HG03039 (cell line): Measurements from ENCODE around the gene SLC25A23.

Experiments used
- ATAC-seq: cut with Tn5 transposase; IDR thresholded peaks from one replicate; pipeline ENCODE4 v1.9.1; 2021; ENCODE audit warnings: mild to moderate bottlenecking, moderate library complexity; ENCODE audit not compliant: unreplicated experiment

Gene SLC25A23

DNA sequence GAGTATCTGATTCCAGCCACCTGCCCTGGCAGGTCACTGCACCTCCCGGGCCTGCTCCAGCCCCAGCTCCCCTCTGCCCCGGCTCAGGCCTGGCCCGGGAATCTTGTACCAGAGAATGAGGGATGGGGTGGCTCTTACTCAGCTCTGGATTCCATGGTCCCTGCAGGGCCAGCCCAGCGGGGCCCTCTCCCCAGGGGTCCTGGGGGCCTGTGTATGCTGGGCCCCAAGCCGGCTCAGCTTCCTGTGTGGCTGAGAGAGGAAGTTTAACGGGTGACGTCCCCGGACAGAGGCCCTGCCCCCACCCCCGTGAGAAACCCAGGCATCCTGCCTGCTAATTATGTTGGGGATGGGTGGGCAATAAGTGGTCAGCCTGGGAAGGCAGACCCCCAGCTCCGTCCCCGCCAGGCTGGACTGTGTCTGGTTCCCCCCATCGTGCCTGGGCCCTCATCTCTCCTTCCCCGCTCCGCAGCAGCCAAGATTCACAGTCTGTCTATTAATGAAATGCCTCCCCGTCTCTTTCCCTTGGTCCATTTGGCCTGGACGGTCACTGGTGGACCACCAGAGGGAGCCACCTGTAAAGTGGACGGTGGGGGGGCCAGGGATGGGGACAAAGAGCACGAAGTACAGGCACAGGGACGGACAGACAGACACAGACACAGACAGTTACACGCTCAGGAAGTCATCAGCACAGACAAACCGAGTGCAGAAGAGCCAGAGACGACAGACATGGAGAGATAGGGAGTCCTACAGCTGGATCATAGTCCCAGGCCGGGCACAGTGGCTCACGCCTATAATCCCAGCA lies 22.1 kb upstream of the SLC25A23 start, which contains the start of gene DENND1C:
DENND1C (minus strand) TSS at position 247 of the 802 bp plus-strand sequence; CDS start at position 155, 92 bp downstream.
- no peak for ATAC-seq

DNA sequence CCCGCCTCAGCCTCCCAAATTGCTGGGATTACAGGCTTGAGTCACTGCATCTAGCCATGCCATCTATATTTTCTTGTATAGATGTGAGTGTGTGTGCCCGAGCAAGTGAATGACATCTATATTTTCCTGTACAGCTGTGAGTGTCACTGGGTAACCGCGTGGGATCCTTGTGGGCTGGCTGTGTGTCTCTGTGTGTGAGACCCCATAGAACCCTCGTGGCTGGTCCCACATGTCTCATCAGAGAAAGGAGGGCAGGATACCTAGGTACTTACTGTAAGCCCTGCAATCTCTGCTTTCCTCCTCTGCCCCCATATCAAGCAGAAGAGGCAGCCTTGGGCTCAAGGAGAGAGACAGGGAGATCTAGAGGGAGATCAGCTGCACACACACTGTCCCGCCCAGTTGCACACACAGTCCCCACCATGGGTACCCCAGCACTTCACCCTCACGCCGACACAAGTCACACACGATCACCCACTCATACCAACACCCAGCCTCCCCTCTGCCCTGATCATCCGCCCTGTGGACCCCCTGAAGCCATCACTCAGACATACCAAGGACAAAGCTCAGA lies 21.3 kb upstream of the SLC25A23 start:
- no peak for ATAC-seq

DNA sequence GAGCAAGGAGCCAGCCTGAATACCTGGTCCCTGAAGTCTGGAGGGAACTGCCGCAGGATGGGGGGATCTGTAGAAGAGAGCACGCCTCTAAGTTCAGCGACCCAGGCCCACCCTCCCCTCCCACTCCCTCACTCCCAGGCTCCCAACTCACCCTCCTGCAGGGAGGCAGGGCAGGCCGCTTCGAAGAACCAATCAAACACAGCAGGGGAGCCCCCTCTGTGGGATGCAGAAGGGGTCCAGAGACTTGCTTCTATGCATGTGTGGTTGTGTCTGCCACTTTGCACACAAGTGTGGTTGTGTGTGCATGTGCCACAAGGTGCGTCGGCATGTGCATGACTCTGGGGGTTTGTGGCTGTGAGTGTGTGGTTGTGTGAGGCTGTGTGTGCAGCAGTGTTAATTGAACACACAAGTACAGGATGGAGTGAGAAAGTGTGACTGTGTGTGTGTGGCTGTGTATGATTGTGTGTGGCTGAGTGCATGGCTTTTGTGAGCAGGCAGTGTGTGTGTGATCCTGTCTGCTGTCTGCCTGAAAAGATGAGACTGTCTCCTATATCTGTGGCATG lies 20.3 kb upstream of the SLC25A23 start:
- ATAC-seq = no peak

DNA sequence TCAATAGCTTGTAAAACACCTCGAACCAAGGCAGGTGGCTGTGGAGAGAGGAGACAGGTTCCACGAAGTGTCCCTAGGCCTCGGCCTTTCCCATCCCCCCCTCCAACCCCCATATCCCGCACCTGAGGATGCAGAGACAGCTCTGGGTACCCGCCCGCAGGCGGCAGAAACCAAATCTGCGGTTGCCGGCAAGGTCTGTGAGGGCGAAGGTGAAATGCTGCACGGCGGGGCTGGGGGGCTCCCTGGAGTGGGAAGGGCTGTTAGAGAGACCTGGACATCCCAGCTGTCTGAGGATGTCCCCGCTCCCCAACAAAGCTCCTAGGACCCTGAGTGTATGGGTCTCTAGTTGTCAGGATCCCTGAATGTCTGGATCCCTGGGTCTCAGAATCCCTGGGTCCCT lies 19.2 kb upstream of the SLC25A23 start:
- no peak for ATAC-seq

DNA sequence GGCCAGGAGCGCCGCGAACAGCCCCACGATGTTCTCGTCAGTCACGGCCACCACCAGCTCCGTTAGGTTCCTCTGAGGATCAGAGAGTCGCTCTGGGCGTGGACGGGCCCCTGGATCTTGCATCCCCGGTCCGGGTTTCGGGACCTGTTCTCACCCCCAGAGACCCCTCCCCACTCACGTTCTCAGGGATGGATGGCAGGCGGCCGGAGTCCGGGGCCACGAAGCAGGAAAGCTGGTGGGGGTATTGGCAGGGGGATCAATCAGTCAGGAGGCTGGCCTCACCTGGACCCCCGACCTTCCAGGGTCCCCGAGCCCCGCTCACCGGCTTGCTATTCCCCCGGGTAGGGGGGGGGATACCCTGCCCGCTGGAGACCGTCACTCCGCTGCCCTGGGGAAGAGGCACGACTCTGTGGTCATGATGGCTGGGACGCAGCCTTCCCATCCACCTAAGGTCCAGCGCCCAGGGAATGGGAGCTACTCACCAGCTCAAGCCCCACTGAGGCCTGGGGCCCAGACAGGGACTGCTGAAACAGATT lies 17.4 kb upstream of the SLC25A23 start:
- ATAC-seq = no peak

DNA sequence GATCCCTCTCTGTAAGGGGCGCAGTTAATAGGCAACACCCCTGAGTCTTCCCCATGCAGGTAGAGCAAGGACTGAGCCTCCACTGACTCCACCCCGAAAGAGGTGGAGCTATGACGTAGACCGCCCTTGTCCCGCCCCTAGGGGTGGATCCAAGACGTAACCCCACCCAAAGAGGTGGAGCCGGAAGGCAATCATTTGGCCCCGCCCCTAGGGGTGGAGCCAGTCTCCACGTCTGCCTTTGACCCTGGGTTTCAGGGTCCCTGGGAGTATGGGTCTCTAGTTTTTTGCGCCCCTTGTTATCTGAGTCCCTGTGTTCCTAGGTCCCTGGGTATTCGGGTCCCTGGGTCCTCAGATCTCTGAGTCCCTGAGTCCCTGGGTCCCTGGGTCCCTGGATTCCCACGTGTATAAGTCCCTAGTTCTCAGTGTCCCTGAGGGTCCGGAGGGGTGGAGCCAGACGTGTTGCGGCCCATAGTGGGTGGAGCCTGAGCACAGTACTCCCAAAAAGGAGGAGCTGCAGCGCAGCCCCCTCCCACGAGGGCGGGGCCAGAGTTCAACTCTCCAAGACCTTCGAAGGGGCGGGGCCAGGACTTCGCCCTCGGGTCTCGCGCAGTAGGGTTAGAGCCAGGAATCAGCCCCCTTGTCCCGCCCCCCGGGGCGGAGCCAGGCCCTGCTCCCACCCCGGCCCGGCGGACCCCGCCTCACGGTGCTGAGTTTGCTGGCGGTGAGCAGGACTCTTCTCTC lies 16.7 kb upstream of the SLC25A23 start:
- no peak for ATAC-seq

DNA sequence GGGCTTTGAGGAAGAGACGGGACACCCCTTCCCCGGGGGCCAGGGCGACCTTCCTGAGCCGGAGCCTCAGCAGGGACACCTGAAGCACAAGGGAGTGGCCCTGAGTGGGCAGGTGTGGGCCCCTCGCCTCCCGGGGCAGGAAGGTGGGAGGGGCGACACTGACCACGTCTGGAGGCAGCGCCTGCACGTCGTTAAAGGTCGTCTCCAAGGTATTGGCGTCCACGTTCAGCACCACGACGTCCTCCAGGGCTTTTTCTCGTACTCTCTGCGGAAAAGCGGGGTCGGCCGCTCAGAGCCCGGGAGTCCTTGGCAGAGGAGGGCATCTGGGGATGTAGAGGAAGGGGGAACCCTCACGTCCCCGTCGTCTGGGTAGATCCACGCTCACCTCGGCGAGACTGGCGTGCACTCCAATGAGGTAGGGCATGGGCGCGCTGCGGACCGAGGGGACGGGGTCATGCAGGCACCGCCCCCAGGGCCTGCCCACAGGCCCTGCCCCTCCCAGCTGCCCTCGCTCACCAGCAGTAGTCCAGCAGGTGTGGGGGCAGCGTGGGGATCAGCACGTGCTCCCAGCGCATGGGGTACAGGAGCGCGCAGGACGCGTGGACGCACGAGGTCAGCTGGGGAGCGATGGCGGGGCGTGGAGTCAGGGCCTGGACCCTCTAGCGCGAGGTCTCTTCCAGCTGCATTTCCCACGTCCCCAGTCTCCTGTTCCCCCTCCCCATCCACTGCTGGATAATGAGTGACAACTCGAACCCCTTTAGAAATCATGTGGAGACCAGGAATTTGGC lies 15.9 kb upstream of the SLC25A23 start:
- ATAC-seq = no peak

DNA sequence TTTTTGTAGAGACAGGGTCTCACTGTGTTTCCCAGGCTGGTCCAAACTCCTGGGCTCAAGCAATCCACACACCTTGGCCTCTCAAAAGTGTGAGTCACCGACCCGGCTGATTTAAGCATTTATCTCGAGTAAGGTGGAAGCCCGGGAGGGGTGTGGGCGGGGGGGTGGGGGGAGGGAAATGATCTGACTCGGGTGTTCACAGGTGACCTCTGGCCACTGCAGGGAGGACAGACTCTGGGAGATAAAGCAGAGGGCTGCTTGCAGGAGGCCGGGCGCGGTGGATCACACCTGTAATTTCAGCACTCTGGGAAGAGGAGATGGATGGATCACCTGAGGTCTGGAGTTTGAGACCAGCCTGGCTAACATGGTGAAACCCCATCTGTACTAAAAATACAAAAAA lies 14.1 kb upstream of the SLC25A23 start:
- ATAC-seq = no peak

DNA sequence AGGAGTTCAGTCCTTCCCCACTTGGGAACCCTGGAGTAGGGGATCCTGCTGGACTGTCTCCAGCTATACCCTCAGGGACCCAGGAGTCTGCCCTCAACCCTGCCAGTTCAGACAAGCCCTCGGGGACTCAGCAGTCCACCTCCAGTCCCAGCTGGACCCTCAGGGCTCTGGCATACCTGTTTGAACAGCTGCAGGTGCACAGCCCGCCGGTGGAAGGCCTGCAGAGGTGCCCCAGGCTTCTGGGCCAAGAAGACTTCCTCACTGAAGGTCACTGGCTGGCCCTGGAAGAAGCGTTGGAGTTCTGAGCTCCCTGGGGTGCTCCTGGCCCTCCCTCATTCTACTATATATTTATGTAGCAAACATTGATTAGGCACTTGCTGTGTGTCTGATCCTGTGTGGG lies 13.1 kb upstream of the SLC25A23 start:
- ATAC-seq = no peak

DNA sequence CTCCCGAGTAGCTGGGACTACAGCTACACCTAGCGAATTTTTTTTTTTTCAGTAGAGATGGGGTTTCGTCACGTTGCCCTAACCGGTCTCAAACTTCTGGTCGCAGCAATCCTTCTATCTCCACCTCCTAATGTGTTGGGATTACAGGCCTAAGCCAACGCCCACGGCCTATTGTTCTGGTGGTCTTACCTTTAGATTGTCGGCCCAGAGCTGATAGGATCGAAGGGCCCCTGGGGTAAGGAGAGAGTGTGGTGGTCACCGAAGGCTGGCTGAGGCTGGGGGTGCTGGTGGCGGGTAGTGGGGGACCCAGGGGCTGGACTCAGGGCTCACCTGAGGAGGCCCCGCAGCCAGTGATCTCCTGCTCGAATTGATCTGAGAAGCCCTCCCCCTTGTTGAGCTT lies 11.5 kb upstream of the SLC25A23 start:
- no peak for ATAC-seq

DNA sequence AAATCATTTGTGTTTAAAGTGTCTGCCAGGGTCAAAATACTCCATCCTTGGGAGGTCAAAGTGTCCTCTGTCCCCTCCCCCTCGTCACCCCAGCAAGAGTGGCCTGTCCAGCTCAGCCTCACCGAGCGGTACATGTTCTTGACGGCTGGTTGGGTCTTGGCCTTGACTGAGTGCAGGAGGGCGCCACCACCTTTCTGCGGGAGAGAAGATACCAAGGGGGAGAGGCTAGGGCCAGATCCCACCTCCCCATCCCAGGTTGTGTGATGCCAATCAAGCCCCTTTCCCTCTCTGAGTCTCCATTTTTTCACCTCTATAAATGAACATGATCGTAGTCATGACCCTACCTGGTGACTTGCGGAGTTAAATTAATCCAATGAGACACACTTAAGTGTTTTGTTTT lies 10.6 kb upstream of the SLC25A23 start:
- no peak for ATAC-seq

DNA sequence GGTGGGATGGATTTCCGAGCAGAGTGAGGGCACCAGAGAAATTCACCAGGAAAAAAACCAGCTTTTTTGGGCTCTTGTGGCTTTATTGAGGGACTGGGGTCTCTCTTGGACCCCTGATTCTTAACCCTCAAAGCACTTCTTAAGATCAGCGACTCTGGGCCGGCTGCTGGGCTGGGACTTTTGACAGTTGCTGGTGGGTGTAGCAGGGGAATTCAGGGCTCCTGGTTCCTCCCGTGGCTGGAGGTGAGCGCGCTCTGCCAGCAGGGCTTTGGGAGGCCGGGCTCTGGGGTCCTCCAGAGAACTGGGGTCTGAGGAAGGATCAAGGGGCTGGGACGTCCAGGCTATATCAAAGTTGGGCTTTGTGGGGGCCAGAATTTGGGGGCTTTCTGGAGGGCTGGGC lies 7.8 kb upstream of the SLC25A23 start:
- no peak for ATAC-seq

DNA sequence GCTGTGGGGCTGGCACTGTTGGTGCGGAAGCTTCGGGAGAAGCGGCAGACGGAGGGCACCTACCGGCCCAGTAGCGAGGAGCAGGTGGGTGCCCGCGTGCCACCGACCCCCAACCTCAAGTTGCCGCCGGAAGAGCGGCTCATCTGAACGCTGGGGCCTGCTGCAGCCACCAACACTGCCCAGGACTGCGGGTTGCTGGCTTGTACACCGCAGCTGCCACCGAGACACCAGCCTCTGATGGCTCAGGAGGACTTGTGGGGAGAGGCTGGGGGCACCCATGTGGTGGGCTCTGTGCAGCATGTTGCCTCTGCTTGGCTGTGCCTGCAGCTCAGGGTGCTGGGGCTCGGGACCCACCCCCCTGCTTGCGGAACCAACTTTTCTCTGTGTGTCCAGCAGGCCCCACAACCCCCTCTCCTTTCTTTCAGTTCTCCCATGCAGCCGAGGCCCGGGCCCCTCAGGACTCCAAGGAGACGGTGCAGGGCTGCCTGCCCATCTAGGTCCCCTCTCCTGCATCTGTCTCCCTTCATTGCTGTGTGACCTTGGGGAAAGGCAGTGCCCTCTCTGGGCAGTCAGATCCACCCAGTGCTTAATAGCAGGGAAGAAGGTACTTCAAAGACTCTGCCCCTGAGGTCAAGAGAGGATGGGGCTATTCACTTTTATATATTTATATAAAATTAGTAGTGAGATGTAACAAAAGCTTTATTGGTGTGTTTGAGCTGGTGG lies 7.1 kb upstream of the SLC25A23 start:
- ATAC-seq = no peak

DNA sequence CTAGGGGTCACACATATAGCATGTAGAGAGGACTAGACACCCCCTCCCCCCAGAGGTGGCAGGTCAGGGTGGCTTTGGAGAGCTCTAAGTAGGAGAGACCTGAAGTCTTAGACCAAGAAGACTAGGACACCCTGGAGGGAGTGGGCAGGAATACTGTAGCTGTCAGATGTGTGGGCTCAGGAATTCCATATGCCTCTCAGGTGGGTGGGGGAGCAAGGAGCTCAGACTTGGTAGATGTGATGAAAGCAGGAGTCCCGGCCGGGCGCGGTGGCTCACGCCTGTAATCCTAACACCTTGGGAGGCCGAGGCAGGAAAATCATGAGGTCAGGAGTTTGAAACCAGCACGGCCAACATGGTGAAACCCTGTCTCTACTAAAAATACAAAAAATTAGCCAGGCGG lies 6.1 kb upstream of the SLC25A23 start:
- no peak for ATAC-seq

DNA sequence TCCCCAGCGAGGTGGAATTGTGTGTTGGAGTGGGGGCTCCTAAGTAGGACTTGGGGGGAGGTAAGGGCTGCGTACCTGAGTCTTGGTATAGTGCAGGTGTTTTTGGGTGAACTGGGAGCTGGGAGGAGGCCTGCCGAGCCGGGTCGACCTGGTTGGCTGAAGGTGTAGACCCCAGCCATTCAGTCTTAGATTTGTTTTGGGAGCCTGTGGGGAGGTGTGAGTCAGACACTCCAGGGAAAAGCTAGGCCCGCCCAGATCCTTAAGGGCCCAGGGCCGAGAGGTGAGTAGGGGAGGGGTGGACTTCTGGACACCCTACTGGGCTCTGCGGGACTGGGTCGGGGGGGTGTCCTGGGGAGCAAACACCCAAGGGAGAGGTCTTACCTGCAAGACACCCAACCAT lies 5.4 kb upstream of the SLC25A23 start:
- no peak for ATAC-seq

DNA sequence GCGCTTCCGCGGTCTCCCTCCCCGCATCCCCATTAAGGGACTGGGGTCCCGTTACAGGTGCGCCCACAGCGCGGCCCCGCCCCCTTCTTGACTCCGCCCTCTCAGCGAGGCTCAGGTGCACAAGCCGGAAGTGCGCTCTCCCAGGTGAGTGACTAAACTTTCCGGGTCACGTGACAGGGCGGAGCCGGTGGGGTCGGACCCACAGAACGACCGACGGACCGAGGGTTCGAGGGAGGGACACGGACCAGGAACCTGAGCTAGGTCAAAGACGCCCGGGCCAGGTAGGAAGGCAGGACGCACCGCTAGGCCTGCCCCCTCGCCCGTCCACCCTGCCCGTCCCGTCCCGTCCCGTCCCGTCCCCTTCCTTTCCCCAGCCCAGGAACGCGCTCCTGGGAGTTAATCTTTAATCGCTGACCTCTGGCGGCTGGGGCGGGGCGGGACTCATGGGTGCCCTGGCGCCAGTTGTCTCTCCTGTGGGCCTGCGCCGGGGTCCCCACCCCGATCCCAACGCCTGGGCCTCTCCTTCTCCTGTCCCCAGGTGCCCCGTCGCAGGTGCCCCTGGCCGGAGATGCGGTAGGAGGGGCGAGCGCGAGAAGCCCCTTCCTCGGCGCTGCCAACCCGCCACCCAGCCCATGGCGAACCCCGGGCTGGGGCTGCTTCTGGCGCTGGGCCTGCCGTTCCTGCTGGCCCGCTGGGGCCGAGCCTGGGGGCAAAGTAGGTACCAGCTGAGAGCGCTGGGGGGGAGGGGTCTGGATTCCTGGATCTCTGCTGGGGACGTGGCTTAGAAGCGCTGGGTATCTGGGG lies 4.7 kb upstream of the SLC25A23 start, which contains the start of gene CRB3:
CRB3 (plus strand) TSS at position 202 of the 804 bp plus-strand sequence; CDS start at position 633, 431 bp downstream.
- ATAC-seq = no peak

DNA sequence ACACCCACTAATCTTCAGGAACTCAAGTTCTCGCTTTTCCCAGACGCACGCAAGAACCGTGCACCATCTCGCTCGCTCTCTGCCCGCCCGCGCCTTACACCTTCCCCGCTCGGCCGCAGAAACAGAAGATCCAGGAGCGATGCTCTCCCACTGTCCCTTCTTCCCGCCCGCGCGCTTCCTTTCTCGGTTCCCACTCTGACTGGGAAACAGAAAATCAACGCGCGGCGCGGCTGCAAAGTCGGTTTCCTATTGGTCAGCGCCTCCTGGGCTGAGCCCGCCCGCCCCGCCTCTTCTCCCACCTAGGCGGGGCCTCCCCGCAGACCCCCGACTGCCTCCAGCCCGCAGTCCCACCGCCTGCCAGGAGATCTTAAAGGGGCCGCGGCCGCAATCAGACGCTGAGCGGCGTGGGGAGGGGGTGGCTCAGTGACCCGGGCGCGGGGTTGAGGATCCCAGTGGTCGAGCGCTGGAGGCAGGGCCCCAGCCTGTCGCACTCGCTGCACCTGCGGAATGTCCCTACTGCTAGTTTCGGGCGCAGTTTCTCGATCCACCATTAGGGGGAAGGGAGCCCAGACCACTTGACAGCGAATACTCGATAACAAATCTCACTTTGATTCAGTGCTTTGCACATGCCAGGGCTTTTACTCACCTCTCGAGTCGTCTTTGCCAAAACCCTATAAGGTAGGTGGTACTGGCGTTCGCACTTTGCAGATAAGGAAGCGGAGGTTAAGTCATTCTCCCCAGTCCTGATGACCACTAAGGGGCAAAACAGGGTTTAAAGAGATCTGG lies 700 bp upstream of the SLC25A23 start:
- ATAC-seq = peak; percentile 70

DNA sequence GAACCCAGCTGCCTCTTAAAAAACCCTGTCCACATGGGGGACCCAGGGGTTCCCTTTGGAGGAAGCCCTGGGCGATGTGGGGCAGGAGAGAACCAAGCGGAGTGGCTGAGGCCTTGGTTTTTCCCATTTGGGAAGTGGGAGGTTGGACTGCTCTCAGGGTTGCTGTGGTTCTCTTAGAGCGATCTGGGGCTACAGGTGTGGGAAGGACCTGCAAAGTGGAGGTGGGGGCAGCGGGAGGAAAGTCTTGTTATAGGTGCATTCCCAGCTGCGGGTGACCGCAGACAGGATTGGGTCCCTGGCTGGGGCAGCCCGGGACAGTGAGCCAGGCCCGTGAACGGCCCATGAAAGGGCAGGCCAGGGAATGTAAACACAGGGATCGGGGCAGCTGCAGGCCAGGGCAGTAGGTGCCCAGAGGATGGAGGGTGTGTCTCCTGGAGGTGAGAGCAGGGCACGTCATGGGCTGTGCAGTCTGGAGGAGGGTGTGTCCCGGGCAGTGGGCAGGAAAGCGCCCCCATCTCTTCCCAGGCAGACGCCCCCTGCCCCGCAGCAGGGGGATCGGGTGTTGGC lies 814 bp downstream of the SLC25A23 start:
- no peak for ATAC-seq
